HepG2 (cell line): Measurements from ENCODE around the gene PTCH1. TPM values are rescaled to one million over a fixed set of nuclear protein-coding genes. Genes with fewer than 3 reads are reported as not detected.

Experiments used
- CBFB ChIP-seq: sonication (generic); formaldehyde crosslinking; IDR thresholded peaks from 2 replicates; pipeline ENCODE4 v1.4.0; 2020; ENCODE audit warnings: missing genetic modification reagents
- FOSL2 ChIP-seq: sonication (generic); formaldehyde crosslinking; IDR thresholded peaks from 2 replicates; pipeline ENCODE4 v1.4.0; 2020; ENCODE audit warnings: missing genetic modification reagents
- HNRNPK ChIP-seq: fragments of 200-400 bp; formaldehyde crosslinking; IDR thresholded peaks from 2 replicates; pipeline ENCODE4 v1.6.1; 2018; ENCODE audit warnings: low read length, low read depth, moderate library complexity, mild to moderate bottlenecking; ENCODE audit not compliant: poor library complexity, severe bottlenecking
- KDM5B ChIP-seq: sonication (generic); formaldehyde crosslinking; IDR thresholded peaks from 2 replicates; pipeline ENCODE4 v1.4.0; 2020; ENCODE audit warnings: missing genetic modification reagents, mild to moderate bottlenecking, borderline replicate concordance
- SNRNP70 ChIP-seq: fragments of 200-400 bp; formaldehyde crosslinking; IDR thresholded peaks from 2 replicates; pipeline ENCODE4 v1.6.1; 2017; ENCODE audit warnings: mild to moderate bottlenecking, low read depth, low read length, moderate library complexity
- TFDP2 ChIP-seq: sonication (generic); formaldehyde crosslinking; IDR thresholded peaks from 2 replicates; pipeline ENCODE4 v1.4.0; 2020; ENCODE audit warnings: missing genetic modification reagents
- ZNF136 ChIP-seq: sonication (generic); formaldehyde crosslinking; IDR thresholded peaks from 2 replicates; pipeline ENCODE4 v1.8.1; 2022; ENCODE audit warnings: low read depth, mild to moderate bottlenecking, moderate library complexity, missing genetic modification reagents
- ZNF296 ChIP-seq: sonication (generic); formaldehyde crosslinking; conservative IDR thresholded peaks from 2 replicates; pipeline ENCODE4 v1.5.0; 2020; ENCODE audit warnings: mild to moderate bottlenecking, missing genetic modification reagents
- ZNF646 ChIP-seq: sonication (generic); formaldehyde crosslinking; IDR thresholded peaks from 2 replicates; pipeline ENCODE4 v1.9.0; 2021; ENCODE audit warnings: mild to moderate bottlenecking, missing genetic modification reagents
- ZNF75D ChIP-seq: sonication (generic); formaldehyde crosslinking; IDR thresholded peaks from 2 replicates; pipeline ENCODE4 v1.8.1; 2023; ENCODE audit warnings: missing genetic modification reagents, mild to moderate bottlenecking, borderline replicate concordance
- polyA plus RNA-seq, 8 experiments: library from polyadenylated mRNA; depleted of rRNA in 3 of 8; stranded (reverse) in 7 of 8; unstranded in 1 of 8; fragments of >200 nt; fragmentation: Illumina TruSeq in 4 of 8; extraction: Trizol in 4 of 8; gene quantifications; 2 replicates each; pipeline versions ENCODE4 v1.2.1 to v1.2.3, GENCODE V29; 2011 to 2016; ENCODE audit warnings: low read depth in 4 of 8, missing spikeins in 1 of 8, mixed read lengths in 1 of 8; ENCODE audit not compliant: insufficient read depth in 1 of 8
- total RNA-seq, 5 experiments: library from RNA; depleted of rRNA; stranded (reverse); fragments of >200 nt; fragmentation: Illumina TruSeq; extraction: Trizol; gene quantifications; 2 replicates each; pipeline ENCODE4 v1.2.3, GENCODE V29; 2016; ENCODE audit warnings: low read depth in 1 of 5
- TF ChIP-seq, protein P1 (sequence below): sonication (generic); formaldehyde crosslinking; IDR thresholded peaks from 2 replicates; pipeline ENCODE4 v1.5.0; 2020; ENCODE audit warnings: missing genetic modification reagents
- TF ChIP-seq, protein P2 (sequence below): sonication (generic); formaldehyde crosslinking; IDR thresholded peaks from 2 replicates; pipeline ENCODE4 v1.8.0; 2022; ENCODE audit warnings: mild to moderate bottlenecking, missing genetic modification reagents
- TF ChIP-seq, protein P3 (sequence below): IDR thresholded peaks from 2 replicates; pipeline ENCODE4 v1.6.1; 2016; ENCODE audit warnings: low read depth, borderline replicate concordance
- TF ChIP-seq, protein P4 (sequence below): sonication (generic); formaldehyde crosslinking; IDR thresholded peaks from 2 replicates; pipeline ENCODE4 v1.9.0; 2021; ENCODE audit warnings: missing genetic modification reagents, borderline replicate concordance

The PTCH1 gene
- total and polyA plus RNA-seq, 2 of the 13 experiments (the other 11 are each of a cell fraction or from before 2014, with no cell fraction given) = 2.8 to 3.9 TPM

- no peak for TF ChIP-seq ZNF646 (CRISPR knock-in tag)
- no peak for TF ChIP-seq CBFB (CRISPR knock-in tag)
- TF ChIP-seq ZNF296 = no peak
- TF ChIP-seq, protein P1, sequence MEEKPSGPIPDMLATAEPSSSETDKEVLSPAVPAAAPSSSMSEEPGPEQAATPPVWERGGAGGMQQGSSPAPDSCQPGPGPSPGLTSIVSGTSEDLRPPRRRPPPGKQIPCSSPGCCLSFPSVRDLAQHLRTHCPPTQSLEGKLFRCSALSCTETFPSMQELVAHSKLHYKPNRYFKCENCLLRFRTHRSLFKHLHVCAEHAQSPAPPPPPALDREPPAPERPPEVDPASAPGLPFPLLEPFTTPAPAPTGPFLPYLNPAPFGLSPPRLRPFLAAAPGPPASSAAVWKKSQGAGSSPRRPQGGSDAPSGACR = peak; percentile 49; the same call in 1 of the 2 replicates
- TF ChIP-seq ZNF136 (CRISPR knock-in tag) = no peak
- peak; percentile 34; the same call in 1 of the 2 replicates for TF ChIP-seq KDM5B (CRISPR knock-in tag)
- peak; percentile 83 for TF ChIP-seq HNRNPK
- TF ChIP-seq, protein P2, sequence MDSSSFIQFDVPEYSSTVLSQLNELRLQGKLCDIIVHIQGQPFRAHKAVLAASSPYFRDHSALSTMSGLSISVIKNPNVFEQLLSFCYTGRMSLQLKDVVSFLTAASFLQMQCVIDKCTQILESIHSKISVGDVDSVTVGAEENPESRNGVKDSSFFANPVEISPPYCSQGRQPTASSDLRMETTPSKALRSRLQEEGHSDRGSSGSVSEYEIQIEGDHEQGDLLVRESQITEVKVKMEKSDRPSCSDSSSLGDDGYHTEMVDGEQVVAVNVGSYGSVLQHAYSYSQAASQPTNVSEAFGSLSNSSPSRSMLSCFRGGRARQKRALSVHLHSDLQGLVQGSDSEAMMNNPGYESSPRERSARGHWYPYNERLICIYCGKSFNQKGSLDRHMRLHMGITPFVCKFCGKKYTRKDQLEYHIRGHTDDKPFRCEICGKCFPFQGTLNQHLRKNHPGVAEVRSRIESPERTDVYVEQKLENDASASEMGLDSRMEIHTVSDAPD (CRISPR knock-in tag) = no peak
- TF ChIP-seq FOSL2 = no peak
- TF ChIP-seq ZNF75D (CRISPR knock-in tag) = no peak
- TF ChIP-seq, protein P3, sequence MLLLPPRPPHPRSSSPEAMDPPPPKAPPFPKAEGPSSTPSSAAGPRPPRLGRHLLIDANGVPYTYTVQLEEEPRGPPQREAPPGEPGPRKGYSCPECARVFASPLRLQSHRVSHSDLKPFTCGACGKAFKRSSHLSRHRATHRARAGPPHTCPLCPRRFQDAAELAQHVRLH (CRISPR knock-in tag) = no peak
- no peak for TF ChIP-seq SNRNP70
- no peak for TF ChIP-seq TFDP2 (CRISPR knock-in tag)
- TF ChIP-seq, protein P4, sequence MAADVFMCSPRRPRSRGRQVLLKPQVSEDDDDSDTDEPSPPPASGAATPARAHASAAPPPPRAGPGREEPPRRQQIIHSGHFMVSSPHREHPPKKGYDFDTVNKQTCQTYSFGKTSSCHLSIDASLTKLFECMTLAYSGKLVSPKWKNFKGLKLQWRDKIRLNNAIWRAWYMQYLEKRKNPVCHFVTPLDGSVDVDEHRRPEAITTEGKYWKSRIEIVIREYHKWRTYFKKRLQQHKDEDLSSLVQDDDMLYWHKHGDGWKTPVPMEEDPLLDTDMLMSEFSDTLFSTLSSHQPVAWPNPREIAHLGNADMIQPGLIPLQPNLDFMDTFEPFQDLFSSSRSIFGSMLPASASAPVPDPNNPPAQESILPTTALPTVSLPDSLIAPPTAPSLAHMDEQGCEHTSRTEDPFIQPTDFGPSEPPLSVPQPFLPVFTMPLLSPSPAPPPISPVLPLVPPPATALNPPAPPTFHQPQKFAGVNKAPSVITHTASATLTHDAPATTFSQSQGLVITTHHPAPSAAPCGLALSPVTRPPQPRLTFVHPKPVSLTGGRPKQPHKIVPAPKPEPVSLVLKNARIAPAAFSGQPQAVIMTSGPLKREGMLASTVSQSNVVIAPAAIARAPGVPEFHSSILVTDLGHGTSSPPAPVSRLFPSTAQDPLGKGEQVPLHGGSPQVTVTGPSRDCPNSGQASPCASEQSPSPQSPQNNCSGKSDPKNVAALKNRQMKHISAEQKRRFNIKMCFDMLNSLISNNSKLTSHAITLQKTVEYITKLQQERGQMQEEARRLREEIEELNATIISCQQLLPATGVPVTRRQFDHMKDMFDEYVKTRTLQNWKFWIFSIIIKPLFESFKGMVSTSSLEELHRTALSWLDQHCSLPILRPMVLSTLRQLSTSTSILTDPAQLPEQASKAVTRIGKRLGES (CRISPR knock-in tag) = no peak
Measured at GRCh38 chr9:95508968-95509850, 7.6 kb downstream of the PTCH1 start (continued).
